ENCODE data around the gene FGF18.
A peak's percentile ranks its signal among the peaks of the same experiment; 100 is the strongest.

FGF18 gene

DNA sequence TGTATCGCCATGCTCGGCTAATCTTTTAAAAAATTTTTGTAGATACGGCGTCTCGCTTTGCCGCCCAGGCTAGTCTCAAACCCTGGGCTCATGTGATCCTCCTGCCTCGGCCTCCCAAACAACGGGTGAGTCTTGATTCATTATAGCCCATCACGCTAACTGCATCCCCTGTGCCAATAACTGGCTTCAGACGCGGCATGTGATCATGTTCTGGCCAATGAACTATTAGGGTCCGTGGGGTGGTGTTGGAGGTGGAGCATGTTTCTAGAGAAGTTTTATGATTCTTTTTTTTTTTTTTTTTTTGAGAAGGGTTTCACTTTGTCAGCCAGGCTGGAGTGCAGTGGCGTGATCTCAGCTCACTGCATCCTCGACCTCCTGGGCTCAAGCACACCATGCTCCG is 51.0 kb downstream of the FGF18 start:
- no peak for DNase-seq (ENCODE audit: low read depth)

DNA sequence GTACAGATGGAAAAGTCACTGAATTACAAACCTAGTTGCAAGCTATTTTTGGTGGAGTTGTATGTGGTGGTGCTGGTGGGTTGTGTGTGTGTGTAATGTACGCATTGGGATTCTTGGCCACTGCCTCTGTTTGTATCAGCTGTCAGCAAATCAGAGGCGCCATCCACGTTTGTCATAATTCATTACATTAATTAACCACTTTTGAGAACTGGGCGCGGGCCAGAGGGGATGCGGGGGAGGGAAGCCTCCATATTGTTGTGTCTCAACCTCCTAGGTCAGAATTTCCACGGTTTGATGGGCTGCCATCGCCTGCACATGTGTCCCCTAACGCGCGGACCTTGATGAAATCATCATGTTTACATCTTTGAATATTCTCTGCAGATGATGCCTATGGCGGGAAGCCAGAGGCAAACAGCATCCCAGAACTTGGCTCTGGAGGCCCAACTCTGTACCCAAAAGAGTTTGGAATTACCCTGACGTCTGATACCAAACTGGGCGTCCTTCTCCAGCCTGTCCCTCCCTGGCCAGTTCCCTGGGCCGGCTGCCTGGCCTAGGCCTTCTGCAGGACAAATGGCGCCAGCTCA is 54.9 kb downstream of the FGF18 start:
- DNase-seq (ENCODE audit: low read depth), result no peak

DNA sequence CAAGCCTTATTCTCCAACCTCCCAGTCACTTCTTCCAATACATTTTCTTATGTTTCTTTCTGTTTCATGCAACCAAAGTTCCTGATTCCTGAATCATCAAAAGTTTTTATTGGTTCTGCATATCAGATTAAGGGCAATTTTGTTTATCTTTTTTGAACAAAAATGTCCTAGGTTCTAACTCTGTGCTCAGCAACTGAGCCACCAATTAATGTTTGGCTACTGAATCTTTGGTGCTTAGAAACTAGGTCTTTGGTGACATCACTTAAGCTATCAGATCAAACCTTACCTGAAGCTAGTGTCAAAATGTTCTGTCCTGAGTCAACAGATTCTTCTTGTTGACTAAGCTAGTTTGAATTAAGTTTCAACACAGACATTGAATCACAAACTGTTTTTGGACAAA is 56.1 kb downstream of the FGF18 start:
- no peak for DNase-seq (ENCODE audit: low read depth)

DNA sequence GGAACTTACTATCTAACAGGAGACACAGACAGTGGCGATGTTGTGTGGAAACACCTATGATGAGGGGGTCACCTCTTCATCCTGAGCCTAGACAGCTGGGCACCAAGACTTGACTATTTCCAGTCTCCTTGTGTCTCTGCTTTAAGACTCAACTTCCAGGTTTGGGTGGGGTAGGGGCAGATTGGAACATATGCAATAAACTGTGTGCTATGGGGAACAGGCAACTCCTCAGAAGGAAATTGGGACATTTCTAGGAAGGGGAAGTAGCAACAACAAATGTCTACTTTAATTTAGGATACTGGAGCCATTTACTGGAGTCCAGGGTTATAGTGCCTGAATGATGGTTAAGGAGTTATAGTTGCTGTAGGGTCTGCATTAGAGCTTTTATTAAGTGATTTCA is 57.3 kb downstream of the FGF18 start:
- no peak for DNase-seq (ENCODE audit: low read depth)

DNA sequence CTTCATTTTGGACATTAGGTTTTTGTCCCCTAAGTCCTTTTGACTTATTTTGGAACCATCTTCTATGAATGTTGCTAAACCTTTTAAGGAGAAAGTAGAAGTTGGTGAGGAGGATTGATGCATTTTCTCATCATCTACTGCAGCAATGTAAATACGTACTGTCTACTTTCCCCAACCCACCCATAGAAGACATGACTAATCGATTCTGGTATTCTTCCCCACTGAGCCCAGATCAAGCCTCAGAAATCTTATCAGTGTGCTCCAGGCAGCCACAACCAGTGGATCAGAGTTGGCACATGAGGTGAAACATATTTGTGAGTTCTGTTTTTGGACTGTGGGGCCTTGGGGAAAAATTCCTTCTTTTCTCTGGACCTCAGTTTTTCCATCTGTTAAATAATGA is 57.7 kb downstream of the FGF18 start:
- DNase-seq (ENCODE audit: low read depth), result no peak

DNA sequence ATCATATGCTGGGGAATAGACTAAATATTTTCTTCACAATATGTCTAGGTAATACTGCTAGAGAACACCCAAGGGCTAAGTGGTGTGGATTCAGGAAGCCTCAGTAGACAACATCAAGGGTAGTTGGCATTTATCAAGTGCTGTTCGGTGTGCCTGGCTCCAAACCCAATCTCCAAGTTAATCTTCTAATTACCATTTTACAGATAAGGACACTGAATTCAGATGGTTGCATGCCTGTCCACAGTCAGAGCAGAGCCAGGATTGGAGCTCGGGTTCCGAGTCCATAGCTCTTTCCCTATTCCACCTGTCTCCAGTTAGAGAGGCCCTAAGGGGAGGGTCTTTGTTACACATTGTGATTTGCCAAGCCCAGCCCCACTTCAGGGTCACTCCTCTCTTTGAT is 58.2 kb downstream of the FGF18 start:
- DNase-seq (ENCODE audit: low read depth), result no peak

DNA sequence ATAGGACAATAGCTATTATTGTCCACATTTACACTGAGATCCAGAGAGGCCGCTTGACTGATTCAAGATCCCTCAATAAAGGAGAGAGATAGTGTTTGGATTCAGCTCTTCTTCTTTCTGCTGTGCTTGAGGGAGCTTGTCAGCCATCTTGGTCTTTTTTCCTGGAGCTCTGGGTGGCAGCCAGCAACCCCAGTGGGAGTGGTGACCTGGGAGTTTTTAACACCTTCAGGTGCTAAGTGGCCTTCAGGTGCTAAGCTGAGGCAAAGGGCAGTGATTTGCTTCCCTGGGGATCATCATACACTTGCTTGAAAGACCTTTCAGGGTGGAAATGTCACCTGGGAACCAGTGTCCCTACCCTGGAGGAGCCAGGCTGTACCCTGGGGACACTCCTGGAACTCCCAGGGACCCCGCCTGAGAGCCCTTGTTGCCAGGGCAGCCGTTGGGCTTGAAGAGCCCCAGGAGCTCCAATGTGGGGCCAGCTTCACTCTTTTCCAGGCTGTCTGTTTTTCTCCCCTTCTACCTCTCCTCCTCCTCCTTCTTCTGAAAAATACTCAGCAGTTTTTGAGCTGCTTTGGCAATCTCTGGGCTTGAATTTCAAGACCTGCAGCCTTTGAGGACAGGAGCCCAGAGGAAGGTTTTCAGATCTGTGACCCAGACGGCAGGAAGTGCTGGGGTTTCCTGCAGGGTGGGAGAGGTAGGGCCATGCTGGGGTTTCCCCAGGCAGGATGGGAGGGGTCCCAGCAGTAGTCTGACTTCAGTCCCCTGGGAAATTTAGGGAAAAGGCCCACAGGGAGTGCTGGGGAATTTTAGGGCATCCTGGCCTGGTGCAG is 59.7 kb downstream of the FGF18 start:
- DNase-seq (ENCODE audit: low read depth), result no peak

DNA sequence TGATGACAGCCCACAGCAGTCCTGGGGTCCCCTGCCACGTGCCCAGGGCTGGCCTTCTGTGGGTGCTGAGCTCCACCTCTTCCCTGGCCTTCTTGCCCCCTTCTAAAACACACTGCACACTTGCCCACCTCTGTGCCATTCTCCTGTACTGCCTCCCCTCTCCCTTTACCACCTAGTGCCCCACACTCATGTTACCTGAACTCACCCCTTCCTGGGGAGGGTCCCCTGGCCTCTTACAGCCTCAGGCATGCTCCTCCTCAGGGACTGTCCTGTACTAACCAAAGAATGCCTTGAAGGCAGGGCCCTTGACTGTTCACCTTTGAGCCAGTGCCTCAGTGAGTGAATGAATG is 60.3 kb downstream of the FGF18 start:
- DNase-seq (ENCODE audit: low read depth), result no peak

DNA sequence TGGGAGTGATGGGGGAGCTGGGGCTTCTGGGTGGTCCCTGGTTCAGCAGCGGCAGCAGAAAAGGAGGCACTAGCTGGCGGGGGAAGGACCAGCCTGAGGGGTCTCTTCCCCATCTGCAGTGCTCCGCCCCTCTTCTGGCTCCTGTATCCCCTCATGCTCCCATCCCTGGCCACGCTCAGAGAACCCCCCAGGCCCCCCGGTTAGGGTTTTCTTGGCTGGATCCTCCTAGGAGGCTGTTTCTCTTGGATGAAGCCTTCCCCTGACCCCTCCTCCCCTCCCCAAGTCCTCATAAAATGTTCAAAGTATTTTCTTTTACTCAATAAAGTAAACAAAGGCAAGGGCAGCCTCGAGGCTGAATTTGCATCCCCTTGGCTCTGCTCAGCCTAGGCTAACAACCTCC is 60.8 kb downstream of the FGF18 start:
- DNase-seq (ENCODE audit: low read depth), result no peak

DNA sequence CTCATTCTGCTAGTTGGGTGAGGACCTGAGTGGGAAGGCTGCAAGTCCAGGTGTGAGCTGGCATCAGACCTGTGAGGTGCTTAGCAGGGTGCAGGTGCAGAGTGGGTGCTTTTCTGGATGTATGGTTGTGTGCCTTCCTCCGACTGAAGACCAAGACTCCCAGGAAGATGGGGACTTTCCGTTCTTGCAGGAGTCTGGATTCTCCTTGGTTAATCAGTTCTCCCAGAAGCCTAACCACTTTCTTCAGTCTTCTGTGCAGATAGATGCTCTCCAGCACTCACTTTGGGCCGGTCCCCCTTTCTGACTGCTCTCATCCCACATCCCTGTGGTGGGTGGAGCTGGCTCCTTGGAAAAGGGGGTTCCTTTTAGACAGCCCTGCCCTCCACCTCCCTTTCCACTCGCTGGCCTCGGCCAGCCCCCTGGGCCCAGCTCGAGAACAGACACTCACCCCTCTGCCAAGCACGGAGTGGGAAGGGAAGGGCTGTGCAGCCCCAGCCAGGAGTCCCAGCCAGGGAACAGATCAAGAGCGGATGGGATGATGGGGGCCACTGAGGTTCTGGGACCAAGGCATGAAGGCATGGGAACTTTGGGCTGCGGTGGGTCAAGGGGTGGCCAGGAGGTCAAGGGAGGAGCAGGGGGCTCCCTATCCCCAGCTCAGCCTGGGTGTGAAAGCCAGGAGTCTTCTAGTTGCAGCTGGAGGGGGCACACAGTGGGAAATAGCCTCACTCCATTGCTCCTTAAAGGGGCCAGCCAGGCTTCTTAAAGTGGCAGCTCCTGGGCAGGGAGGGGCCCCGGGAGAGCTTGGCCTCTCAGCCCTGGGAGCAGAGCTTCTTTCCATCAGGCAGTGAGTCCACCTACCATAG is 62.4 kb downstream of the FGF18 start:
- no peak for DNase-seq (ENCODE audit: low read depth)

DNA sequence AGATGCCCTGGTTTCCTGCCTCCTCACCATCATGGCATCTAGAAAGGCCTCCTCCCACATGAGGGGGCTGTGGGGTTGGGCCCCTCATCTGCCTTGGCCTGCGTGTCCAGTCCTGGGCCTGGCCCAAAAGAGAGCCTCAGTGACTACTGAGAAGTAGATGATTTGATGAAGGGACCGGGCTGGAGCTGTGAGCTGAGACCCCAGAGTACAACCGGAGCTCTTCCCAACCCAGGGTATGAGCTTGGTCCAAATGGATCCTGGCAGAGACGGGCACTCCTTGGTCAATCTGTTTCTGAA is 62.9 kb downstream of the FGF18 start:
- no peak for DNase-seq (ENCODE audit: low read depth)

DNA sequence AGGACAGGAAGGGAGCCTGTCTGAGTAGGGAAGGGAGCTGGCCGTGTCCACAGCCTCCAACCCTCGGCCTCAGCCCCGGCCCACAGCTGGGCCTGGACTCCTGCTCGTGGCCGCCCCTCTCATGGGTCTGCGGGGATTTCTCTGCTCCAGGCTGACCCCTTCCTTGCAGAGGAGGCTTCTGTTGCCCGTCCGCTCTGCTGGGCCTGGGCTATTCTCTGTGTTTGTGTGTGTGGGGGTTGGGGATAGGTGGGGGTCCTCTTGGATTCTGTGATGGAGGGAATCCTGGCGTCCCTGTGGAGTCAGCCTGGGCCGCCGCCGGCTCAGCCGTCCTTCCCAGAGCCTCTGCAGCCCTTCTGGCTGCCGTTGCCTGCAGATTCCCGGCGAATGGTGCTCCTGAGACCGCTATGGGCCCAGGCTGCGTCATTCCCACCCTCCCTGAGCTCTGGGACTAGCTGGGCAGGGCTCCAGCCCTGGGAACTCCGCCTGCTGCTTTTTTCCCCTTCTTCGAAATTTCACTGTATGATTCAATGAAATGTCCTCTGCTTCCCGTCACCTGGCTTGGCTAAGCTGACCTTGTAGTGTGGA is 64.2 kb downstream of the FGF18 start:
- DNase-seq (ENCODE audit: low read depth), result no peak

DNA sequence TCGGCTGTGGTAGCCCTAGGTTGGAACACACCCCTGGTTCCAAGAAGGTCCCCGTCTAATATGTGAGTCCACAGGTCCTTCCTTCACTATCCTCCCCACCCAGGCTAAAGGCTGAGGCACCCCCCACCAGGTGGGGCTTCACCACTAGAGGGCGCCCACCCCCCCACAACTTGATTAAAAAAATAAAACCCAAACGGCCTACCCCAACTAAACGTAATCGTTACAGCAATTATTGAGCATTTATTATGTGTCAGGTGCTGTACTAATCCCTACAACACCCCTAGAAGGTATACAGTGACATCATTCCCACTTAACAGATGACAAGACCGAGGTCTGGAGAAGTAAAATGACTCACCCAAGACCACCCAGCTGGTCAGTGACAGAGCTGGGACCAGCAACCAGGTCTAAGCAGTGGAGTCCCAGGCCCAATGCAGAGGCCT is 65.0 kb downstream of the FGF18 start:
- DNase-seq (ENCODE audit: low read depth), result peak; percentile 38

DNA sequence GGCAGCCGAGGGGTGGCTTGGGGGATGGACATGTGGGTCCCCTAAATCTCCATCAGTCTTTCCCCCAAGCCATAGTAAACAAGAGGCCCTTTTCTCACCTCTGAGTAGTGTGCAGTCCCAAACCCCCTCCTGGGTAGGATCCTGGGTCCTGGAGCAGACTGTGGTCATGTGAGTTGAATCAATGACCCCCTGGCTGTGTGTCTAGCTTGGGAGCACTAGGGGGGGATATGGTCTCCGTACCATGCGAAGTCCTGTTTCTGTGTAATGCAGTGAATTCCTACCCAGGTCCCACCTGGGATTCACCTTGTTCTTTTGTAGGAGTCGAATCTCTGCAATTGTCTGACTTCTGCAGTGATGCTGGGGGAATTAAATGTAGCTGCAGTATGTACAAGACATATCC is 66.2 kb downstream of the FGF18 start:
- DNase-seq (ENCODE audit: low read depth), result no peak

DNA sequence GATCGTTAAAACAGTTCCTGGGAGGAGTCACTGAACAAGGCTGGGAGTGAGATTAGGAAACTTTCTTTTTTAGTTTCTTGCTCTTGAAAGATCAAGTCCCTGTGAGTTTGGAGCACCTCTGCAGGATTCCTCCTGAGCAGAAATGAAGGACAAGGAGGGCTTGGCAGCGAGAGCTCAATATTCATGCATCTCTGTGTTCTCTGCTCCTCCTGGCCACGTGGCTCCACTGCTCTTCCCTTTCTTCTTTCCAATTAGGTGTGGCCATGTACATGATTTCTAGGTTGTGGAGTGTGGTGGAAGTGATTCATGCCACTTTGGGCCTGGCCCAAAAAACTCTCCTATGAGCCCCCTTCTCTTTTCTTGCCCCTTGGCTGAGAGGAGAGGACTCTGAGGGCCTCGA is 67.2 kb downstream of the FGF18 start:
- no peak for DNase-seq (ENCODE audit: low read depth)

DNA sequence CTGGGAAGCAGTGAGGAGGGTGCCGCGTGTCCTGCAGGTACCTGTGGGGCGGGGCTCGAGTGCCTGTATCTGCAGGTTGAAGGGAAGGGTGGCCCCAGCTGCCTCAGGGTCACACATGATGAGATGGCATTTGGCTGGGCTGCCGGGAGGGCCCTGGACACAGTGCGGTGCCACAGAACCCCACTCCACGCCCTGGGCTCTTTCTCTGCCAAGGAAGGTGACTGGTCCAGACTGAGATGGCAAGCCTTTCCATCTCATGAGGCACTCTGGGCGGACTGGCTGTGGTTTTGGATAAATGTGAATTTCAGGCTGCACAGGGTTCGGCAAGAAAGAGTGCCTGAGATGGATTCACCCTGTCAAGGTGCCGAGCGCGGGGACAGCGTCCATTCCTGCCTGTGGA is 69.4 kb downstream of the FGF18 start:
- DNase-seq (ENCODE audit: low read depth), result no peak

DNA sequence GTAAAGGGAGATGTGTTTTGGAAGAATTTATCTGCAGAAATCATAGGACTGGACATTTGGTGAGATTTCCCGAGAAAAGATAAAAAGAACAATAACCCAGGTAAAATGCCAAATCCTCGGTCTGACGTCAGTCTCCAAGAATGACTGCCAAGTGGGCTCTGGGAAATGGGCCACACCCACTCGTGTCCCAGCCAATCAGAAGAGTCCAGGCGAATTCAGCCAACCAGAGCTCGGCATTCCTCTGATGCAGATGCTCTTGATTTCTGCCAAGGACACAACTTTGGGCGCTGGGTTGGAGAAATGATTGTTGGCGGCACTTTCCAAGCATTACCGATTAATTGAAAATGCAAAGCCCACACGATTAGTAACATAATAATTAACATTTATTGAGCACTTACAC is 73.3 kb downstream of the FGF18 start:
- no peak for DNase-seq (ENCODE audit: low read depth)

DNA sequence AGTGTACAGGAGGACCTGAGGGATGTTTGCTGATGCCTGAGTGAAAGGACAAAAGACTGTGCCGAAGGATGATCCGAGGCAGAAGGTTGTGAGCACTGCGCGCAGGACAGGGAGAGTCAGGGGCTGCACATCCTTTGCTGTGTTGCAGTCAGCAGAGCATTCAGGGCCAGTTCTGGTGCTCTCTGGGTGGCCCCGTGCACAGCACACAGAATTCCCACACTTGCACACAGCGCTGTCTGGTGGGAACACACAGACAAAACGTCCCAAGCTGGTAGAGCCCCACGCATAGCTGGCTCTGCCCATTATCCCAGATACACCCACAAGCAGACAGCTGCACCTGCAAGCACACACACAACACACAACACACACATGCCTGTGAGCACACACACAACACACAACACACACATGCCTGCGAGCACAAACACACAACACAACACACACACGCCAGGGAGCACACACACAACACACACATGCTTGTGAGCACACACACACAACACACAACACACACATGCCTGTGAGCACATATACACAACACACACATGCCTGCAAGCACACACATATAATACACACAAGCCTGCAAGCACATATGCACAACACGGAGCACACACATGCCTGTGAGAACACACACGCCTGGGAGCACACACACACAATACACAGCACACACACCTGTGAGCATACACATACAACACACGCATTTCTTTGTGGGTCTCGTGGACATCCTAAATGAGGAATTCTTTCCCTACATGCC is 74.4 kb downstream of the FGF18 start:
- no peak for DNase-seq (ENCODE audit: low read depth)

DNA sequence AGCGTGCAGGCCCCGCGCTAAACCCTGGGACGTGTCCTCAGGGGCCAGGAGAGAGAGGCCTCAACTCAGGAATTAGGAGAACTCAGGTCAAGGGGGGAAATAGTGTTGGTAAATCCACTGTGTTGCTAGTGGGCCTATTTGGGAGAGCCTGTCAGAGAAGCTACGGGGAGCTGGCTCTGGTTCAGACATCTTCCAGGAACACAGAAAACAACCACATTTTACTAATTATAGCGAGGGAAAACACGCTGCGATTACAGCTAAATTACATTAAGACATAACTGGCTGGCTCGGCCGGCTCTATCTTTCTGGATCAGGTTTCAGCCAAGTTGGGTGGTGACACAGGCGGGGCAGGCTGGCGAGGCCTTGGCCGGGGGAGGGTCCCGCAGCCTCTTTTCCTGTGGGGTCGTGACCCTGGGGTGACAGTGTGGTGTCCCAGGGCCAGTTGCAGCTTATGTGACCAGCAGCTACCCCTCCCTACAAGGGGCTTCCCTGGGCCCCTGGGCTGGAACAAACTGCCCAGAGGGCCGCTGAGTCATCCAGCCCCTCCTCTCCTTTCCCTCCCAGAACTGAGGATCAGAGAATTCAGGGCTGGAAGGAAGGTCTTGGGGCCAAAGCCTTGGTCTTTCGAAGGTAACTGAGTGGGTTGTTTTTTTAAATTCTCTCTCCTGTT is 75.1 kb downstream of the FGF18 start:
- no peak for DNase-seq (ENCODE audit: low read depth)

DNA sequence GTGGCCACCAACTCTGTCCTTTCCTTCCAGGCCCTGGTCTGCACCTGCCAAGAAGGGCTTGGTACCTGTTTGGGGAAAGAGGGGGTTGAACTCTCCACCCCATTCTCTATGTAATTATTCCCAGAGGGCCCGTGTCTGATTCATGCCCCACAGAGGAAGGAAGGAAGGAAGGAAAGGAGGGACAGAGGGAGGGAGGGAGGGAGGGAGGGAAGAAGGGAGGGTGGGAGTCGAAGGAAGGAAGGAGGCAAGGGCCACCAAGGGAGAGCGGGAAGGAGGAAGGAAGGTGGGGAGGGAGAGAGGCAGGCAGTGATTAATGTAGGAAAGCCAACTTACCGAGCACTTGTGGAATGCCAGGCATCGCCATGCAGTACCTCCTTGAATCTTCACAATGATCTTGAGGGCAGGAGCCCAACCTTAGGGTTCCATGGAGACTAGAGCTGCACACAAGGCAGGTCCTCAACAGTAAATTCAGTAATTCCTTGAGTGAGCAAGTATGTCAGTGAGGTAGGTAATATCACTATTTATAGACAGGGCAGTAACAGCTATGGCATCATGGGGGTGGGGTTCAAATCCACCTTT is 75.8 kb downstream of the FGF18 start:
- no peak for DNase-seq (ENCODE audit: low read depth)

DNA sequence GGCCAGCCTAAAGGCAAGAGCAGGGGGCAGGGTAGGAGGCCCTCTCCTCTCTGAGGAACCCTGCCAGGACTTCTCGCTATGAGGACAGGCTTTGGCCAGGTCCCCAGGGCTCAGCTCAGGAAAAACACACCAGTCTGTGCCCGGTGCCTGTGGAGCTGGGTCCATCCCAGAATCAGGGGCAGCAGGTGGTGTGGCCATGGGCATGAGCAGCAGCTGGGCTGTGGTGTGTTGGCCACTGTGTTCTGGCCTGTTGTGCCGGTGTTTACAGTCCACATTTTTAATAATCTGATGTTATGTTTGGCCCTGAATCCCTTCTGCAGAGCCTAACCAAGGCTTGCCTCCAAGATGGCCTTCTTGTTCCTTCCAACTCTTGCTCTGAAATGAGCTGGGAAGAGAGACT is 77.0 kb downstream of the FGF18 start:
- no peak for DNase-seq (ENCODE audit: low read depth)

Measured in activated T-cell treated with anti-CD3 and anti-CD28 coated beads for 48 hours (primary cell).